ENCODE measurements around the gene FCHSD2.

FCHSD2 gene

GRCh38 chr11:73130181-73130580 lies 11.9 kb downstream of the FCHSD2 start:
- Histone ChIP-seq H3K27ac (ENCODE audit: extremely low read depth, low read depth, low read length) (no peak overlapping the region), H3K9me3 (ENCODE audit: control insufficient read depth, insufficient read depth, low read depth, low read length) (no peaks in the 10 kb centered on the region), H3K4me3 (ENCODE audit: low read depth, low read length) (no peak overlapping the region), H3K4me1 (ENCODE audit: control insufficient read depth, insufficient read depth, low read length) (no peaks in the 10 kb centered on the region), H3K36me3 (ENCODE audit: control insufficient read depth in 2 of 2, insufficient read depth in 1 of 2, low read length in 2 of 2) (peaks cover 0 to 10% of the 10 kb centered on the region in 2 experiments; a peak in 2 of 3 replicates)
- no peak for TF ChIP-seq ZFHX2 (tag by site-specific recombination; conservative IDR thresholded peaks at IDR 0.05)
- TF ChIP-seq ZNF704 (tag by site-specific recombination; IDR thresholded peaks at IDR 0.05) = no peak
- TF ChIP-seq SP3 (tag by site-specific recombination; IDR thresholded peaks at IDR 0.05) = no peak
- TF ChIP-seq GLI4 (tag by site-specific recombination; IDR thresholded peaks at IDR 0.05) = no peak
- no peak for TF ChIP-seq ZNF610 (tag by site-specific recombination; IDR thresholded peaks at IDR 0.05; ENCODE audit: borderline replicate concordance)
- no peak for TF ChIP-seq MZF1 (tag by site-specific recombination; IDR thresholded peaks at IDR 0.05; ENCODE audit: borderline replicate concordance)
- TF ChIP-seq HIC1 (tag by site-specific recombination; IDR thresholded peaks at IDR 0.05) = no peak
- no peak for TF ChIP-seq REST (tag by site-specific recombination; IDR thresholded peaks at IDR 0.05)
- TF ChIP-seq, protein P1, sequence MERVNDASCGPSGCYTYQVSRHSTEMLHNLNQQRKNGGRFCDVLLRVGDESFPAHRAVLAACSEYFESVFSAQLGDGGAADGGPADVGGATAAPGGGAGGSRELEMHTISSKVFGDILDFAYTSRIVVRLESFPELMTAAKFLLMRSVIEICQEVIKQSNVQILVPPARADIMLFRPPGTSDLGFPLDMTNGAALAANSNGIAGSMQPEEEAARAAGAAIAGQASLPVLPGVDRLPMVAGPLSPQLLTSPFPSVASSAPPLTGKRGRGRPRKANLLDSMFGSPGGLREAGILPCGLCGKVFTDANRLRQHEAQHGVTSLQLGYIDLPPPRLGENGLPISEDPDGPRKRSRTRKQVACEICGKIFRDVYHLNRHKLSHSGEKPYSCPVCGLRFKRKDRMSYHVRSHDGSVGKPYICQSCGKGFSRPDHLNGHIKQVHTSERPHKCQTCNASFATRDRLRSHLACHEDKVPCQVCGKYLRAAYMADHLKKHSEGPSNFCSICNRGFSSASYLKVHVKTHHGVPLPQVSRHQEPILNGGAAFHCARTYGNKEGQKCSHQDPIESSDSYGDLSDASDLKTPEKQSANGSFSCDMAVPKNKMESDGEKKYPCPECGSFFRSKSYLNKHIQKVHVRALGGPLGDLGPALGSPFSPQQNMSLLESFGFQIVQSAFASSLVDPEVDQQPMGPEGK (tag by site-specific recombination; IDR thresholded peaks at IDR 0.05) = no peak
- no peak for TF ChIP-seq ZNF670 (tag by site-specific recombination; IDR thresholded peaks at IDR 0.05; ENCODE audit: low read depth)
- no peak for TF ChIP-seq GLIS2 (tag by site-specific recombination; IDR thresholded peaks at IDR 0.05)
- TF ChIP-seq EGR2 (tag by site-specific recombination; IDR thresholded peaks at IDR 0.05; ENCODE audit: low read depth) = no peak
- TF ChIP-seq GFI1B (tag by site-specific recombination; IDR thresholded peaks at IDR 0.05) = no peak
- POLR2A ChIA-PET = no interaction called here
- CTCF ChIA-PET = interaction anchor here (0.8 kb wide), 1 partner anchor 12 kb away, joined by 3 read pairs; no protein-coding TSS in a partner anchor

GRCh38 chr11:73129198-73129597 lies 12.9 kb downstream of the FCHSD2 start:
- H3K27ac ChIP-seq (ENCODE audit: extremely low read depth, low read depth, low read length) = no peak overlapping the region
- ChIA-PET CTCF (no interaction called here), POLR2A (interaction anchor here (0.5 kb wide), 1 partner anchor 9 kb away, joined by 3 read pairs; no protein-coding TSS in a partner anchor)
- H3K36me3 ChIP-seq (ENCODE audit: control insufficient read depth in 2 of 2, insufficient read depth in 1 of 2, low read length in 2 of 2) = peaks cover 0 to 16% of the 10 kb centered on the region in 2 experiments; a peak in 2 of 3 replicates
- H3K4me1 ChIP-seq (ENCODE audit: control insufficient read depth, insufficient read depth, low read length) = no peaks in the 10 kb centered on the region
- no peaks in the 10 kb centered on the region for H3K9me3 ChIP-seq (ENCODE audit: control insufficient read depth, insufficient read depth, low read depth, low read length)
- H3K4me3 ChIP-seq (ENCODE audit: low read depth, low read length) = no peak overlapping the region
- no peak for TF ChIP-seq ZIC2 (tag by site-specific recombination; IDR thresholded peaks at IDR 0.05)
- no peak for TF ChIP-seq ZNF521 (tag by site-specific recombination; IDR thresholded peaks at IDR 0.05)
- TF ChIP-seq ZNF626 (tag by site-specific recombination; IDR thresholded peaks at IDR 0.05) = no peak
- TF ChIP-seq ZNF514 (tag by site-specific recombination; IDR thresholded peaks at IDR 0.05) = no peak
- TF ChIP-seq, protein P2, sequence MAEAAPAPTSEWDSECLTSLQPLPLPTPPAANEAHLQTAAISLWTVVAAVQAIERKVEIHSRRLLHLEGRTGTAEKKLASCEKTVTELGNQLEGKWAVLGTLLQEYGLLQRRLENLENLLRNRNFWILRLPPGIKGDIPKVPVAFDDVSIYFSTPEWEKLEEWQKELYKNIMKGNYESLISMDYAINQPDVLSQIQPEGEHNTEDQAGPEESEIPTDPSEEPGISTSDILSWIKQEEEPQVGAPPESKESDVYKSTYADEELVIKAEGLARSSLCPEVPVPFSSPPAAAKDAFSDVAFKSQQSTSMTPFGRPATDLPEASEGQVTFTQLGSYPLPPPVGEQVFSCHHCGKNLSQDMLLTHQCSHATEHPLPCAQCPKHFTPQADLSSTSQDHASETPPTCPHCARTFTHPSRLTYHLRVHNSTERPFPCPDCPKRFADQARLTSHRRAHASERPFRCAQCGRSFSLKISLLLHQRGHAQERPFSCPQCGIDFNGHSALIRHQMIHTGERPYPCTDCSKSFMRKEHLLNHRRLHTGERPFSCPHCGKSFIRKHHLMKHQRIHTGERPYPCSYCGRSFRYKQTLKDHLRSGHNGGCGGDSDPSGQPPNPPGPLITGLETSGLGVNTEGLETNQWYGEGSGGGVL (tag by site-specific recombination; IDR thresholded peaks at IDR 0.05) = no peak
- TF ChIP-seq, protein P3, sequence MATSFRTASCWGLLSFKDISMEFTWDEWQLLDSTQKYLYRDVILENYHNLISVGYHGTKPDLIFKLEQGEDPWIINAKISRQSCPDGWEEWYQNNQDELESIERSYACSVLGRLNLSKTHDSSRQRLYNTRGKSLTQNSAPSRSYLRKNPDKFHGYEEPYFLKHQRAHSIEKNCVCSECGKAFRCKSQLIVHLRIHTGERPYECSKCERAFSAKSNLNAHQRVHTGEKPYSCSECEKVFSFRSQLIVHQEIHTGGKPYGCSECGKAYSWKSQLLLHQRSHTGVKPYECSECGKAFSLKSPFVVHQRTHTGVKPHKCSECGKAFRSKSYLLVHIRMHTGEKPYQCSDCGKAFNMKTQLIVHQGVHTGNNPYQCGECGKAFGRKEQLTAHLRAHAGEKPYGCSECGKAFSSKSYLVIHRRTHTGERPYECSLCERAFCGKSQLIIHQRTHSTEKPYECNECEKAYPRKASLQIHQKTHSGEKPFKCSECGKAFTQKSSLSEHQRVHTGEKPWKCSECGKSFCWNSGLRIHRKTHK (tag by site-specific recombination; IDR thresholded peaks at IDR 0.05) = no peak
- TF ChIP-seq TCF7L2 (IDR thresholded peaks at IDR 0.05; ENCODE audit: borderline replicate concordance, low read depth, low read length) = no peak
- TF ChIP-seq ZNF830 (tag by site-specific recombination; IDR thresholded peaks at IDR 0.05; ENCODE audit: low read depth) = no peak
- no peak for TF ChIP-seq ZNF426 (tag by site-specific recombination; IDR thresholded peaks at IDR 0.05)

Measured in HEK293 (cell line).